Liver (tissue), 3 donors: ENCODE data around the gene KBTBD2.

Experiments
- CTCF ChIP-seq: fragments of 150-350 bp; IDR thresholded peaks from 2 replicates; pipeline ENCODE4 v1.5.1; 2017; ENCODE audit warnings: improper control_type of control experiment, low read depth, low read length; ENCODE audit not compliant: missing input control
- EGR1 ChIP-seq, 2 donors: IDR thresholded peaks; 2 replicates each; pipeline ENCODE4 v1.6.1; 2016 to 2018; ENCODE audit warnings: antibody characterized with exemption in 2 of 2, low read depth in 2 of 2
- JUND ChIP-seq, 2 donors: IDR thresholded peaks; 2 replicates each; pipeline ENCODE4 v1.6.1; 2016; ENCODE audit warnings: antibody characterized with exemption in 2 of 2
- RAD21 ChIP-seq, 2 donors: IDR thresholded peaks; 2 replicates each; pipeline ENCODE4 v1.6.1; 2016; ENCODE audit warnings: antibody characterized with exemption in 2 of 2, mild to moderate bottlenecking in 2 of 2
- REST ChIP-seq: IDR thresholded peaks from 2 replicates; pipeline ENCODE4 v1.6.1; 2016; ENCODE audit warnings: antibody characterized with exemption, mild to moderate bottlenecking
- TAF1 ChIP-seq: conservative IDR thresholded peaks from 2 replicates; pipeline ENCODE4 v1.6.1; 2016; ENCODE audit warnings: antibody characterized with exemption, mild to moderate bottlenecking
- donor health status: healthy.
- donor health status: healthy.

- TF ChIP-seq CTCF, result no peak
- no peak for TF ChIP-seq REST
- TF ChIP-seq EGR1 (IDR thresholded peaks at IDR 0.05; ENCODE audit: low read depth in 2 of 2), result no peak
- TF ChIP-seq JUND (IDR thresholded peaks at IDR 0.05), result no peak
- no peak for TF ChIP-seq RAD21 (IDR thresholded peaks at IDR 0.05)
- TF ChIP-seq TAF1, result no peak
Observed at GRCh38 chr7:32881074-32881982, 10.2 kb downstream of the KBTBD2 start.
